ENCODE results near the gene TRIM58. TPM values are rescaled to one million over a fixed set of nuclear protein-coding genes. Genes with fewer than 3 reads are reported as not detected.
A peak's percentile ranks its signal among the peaks of the same experiment; 100 is the strongest.

TRIM58 gene
- total RNA-seq, 1 experiment from 2014 or later = not detected

- Mint-ChIP-seq H3K9me3 (ENCODE audit: unreplicated experiment) (peaks cover 13% of the 10 kb centered on the region), H3K4me1 (ENCODE audit: insufficient read depth, unreplicated experiment) (peaks cover 20% of the 10 kb centered on the region), H3K27ac (ENCODE audit: low read depth, unreplicated experiment) (peak overlapping the region; percentile 2), H3K27me3 (ENCODE audit: insufficient read depth, unreplicated experiment) (no peaks in the 10 kb centered on the region), H3K4me3 (ENCODE audit: unreplicated experiment) (no peak overlapping the region), H3K36me3 (ENCODE audit: insufficient read depth, unreplicated experiment) (no peaks in the 10 kb centered on the region)
- ChIA-PET POLR2A (no interaction called here), CTCF (no interaction called here)
- no peak for TF ChIP-seq CTCF (IDR thresholded peaks at IDR 0.05; ENCODE audit: unreplicated experiment)
- no TSS peak for BruUV-seq (replicated peaks)
- intact Hi-C loops (cut with micrococcal nuclease) = no loop called here
- no peak for DNase-seq (ENCODE audit: unreplicated experiment)
These were observed 47.1 kb downstream of the TRIM58 start for GRCh38 chr1:247904122-247904521.

GRCh38 chr1:247905181-247905580 is 48.2 kb downstream of the TRIM58 start:
- Mint-ChIP-seq H3K4me1 (ENCODE audit: insufficient read depth, unreplicated experiment) (peaks cover 20% of the 10 kb centered on the region), H3K36me3 (ENCODE audit: insufficient read depth, unreplicated experiment) (no peaks in the 10 kb centered on the region), H3K27ac (ENCODE audit: low read depth, unreplicated experiment) (no peak overlapping the region), H3K9me3 (ENCODE audit: unreplicated experiment) (peaks cover 14% of the 10 kb centered on the region), H3K27me3 (ENCODE audit: insufficient read depth, unreplicated experiment) (no peaks in the 10 kb centered on the region), H3K4me3 (ENCODE audit: unreplicated experiment) (no peak overlapping the region)
- intact Hi-C loops (cut with micrococcal nuclease) = no loop called here
- POLR2A ChIA-PET = no interaction called here
- DNase-seq (ENCODE audit: unreplicated experiment) = no peak
- BruUV-seq (replicated peaks) = no TSS peak
- TF ChIP-seq CTCF (IDR thresholded peaks at IDR 0.05; ENCODE audit: unreplicated experiment) = no peak
- CTCF ChIA-PET = no interaction called here

- DNase-seq (ENCODE audit: unreplicated experiment) = no peak
- BruUV-seq (replicated peaks) = no TSS peak
- intact Hi-C loops (cut with micrococcal nuclease) = loop anchor here (1.0 to 2.0 kb wide), 2 partner anchors 159 to 225 kb away; no protein-coding TSS in a partner anchor
- TF ChIP-seq CTCF (IDR thresholded peaks at IDR 0.05; ENCODE audit: unreplicated experiment) = no peak
- Mint-ChIP-seq H3K4me1 (ENCODE audit: insufficient read depth, unreplicated experiment) (peaks cover 20% of the 10 kb centered on the region), H3K27ac (ENCODE audit: low read depth, unreplicated experiment) (peak overlapping the region; percentile 99), H3K4me3 (ENCODE audit: unreplicated experiment) (peak overlapping the region; percentile 79), H3K36me3 (ENCODE audit: insufficient read depth, unreplicated experiment) (no peaks in the 10 kb centered on the region), H3K27me3 (ENCODE audit: insufficient read depth, unreplicated experiment) (no peaks in the 10 kb centered on the region), H3K9me3 (ENCODE audit: unreplicated experiment) (peaks cover 14% of the 10 kb centered on the region)
- ChIA-PET POLR2A (interaction anchor here (0.6 to 1.2 kb wide), 4 partner anchors 11 to 339 kb away, joined by 3 read pairs; no protein-coding TSS in a partner anchor), CTCF (interaction anchor here (1.0 to 1.6 kb wide), 2 partner anchors 10 to 347 kb away, joined by 3 to 5 read pairs; partner anchors contain the start of gene OR2W3)
These were observed 49.0 kb downstream of the TRIM58 start for GRCh38 chr1:247905910-247906503.

- Mint-ChIP-seq H3K4me1 (ENCODE audit: insufficient read depth, unreplicated experiment) (peaks cover 20% of the 10 kb centered on the region), H3K9me3 (ENCODE audit: unreplicated experiment) (peaks cover 14% of the 10 kb centered on the region), H3K27ac (ENCODE audit: low read depth, unreplicated experiment) (peak overlapping the region; percentile 99), H3K36me3 (ENCODE audit: insufficient read depth, unreplicated experiment) (no peaks in the 10 kb centered on the region), H3K27me3 (ENCODE audit: insufficient read depth, unreplicated experiment) (no peaks in the 10 kb centered on the region), H3K4me3 (ENCODE audit: unreplicated experiment) (peak overlapping the region; percentile 79)
- DNase-seq (ENCODE audit: unreplicated experiment) = peak; percentile 79
- TF ChIP-seq CTCF (IDR thresholded peaks at IDR 0.05; ENCODE audit: unreplicated experiment) = no peak
- POLR2A ChIA-PET = interaction anchor here (0.6 to 1.2 kb wide), 4 partner anchors 11 to 338 kb away, joined by 3 read pairs; no protein-coding TSS in a partner anchor
- BruUV-seq (replicated peaks) = no TSS peak
- CTCF ChIA-PET = interaction anchor here (1.0 to 1.6 kb wide), 2 partner anchors 10 to 346 kb away, joined by 3 to 5 read pairs; partner anchors contain the start of gene OR2W3
- intact Hi-C loops (cut with micrococcal nuclease) = loop anchor here (1.0 to 2.0 kb wide), 2 partner anchors 160 to 225 kb away; no protein-coding TSS in a partner anchor
These were observed 49.6 kb downstream of the TRIM58 start for GRCh38 chr1:247906504-247907047.

All from MCF 10A (cell line).